ENCODE measurements around the gene NDN. TPM values are rescaled to one million over a fixed set of nuclear protein-coding genes. Genes with fewer than 3 reads are reported as not detected.

The NDN gene
- total RNA-seq, 1 donor from 2014 or later: 44.5 TPM

Other genes with a start within 250 kb of the NDN start
- gene GOLGA6L2, start 240.1 kb downstream of the NDN start, total RNA-seq: not detected in 3 replicates
- not detected in 3 replicates for gene MKRN3, start 121.6 kb downstream of the NDN start, total RNA-seq
- 6.4 to 8.0 TPM (median 6.9 TPM) in 3 replicates for gene MAGEL2, start 39.4 kb downstream of the NDN start, total RNA-seq

Data from chondrocyte (in vitro differentiated cells).